ENCODE results near the gene SASH1.

The SASH1 gene

GRCh38 chr6:148415511-148416260, 73.0 kb downstream of the SASH1 start:
- Mint-ChIP-seq H3K4me3 (no peak overlapping the region), H3K9me3 (no peaks in the 10 kb centered on the region), H3K36me3 (no peaks in the 10 kb centered on the region), H3K4me1 (no peaks in the 10 kb centered on the region), H3K27ac (no peak overlapping the region), H3K27me3 (peaks cover 13% of the 10 kb centered on the region)
- DNase-seq: no peak
- CTCF ChIA-PET: no interaction called here

DNA sequence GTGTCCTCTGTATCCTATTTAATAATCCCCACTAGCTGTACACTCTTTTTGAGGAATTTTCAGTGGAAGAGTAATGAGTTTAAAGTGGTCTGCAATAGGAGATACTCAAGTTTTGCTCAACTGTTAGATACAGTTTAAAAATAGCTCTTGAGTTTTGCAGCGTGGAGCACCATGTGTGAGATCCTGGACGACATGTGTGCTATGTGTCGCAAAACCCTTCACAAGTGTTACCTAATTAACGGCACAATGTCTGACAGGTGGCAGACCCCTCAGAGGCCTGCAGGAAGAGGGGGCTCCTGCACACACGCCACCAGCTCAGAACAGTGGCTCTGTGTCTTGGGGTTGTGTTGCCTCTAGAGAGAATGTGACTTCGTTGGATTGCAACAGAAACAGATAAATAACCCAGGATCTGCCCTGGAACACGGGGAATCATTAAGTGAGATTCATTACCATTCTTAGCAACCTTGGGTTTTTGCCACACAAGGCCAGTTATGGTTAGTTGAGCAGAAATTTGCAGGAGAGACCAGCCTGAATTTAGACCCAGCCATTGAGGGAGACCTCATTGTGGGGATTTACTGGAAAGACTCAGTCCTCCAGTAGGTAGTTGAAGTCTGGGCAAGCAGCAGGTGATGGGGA, 73.8 kb downstream of the SASH1 start:
- CTCF ChIA-PET: no interaction called here
- Mint-ChIP-seq H3K36me3 (no peaks in the 10 kb centered on the region), H3K27me3 (peaks cover 17% of the 10 kb centered on the region), H3K4me3 (no peak overlapping the region), H3K4me1 (no peaks in the 10 kb centered on the region), H3K9me3 (no peaks in the 10 kb centered on the region), H3K27ac (no peak overlapping the region)
- no peak for DNase-seq

GRCh38 chr6:148417045-148417444, 74.4 kb downstream of the SASH1 start:
- no peaks in the 10 kb centered on the region for H3K36me3 Mint-ChIP-seq
- peaks cover 17% of the 10 kb centered on the region for H3K27me3 Mint-ChIP-seq
- H3K9me3 Mint-ChIP-seq: no peaks in the 10 kb centered on the region
- no peak for DNase-seq
- H3K4me1 Mint-ChIP-seq: no peaks in the 10 kb centered on the region
- CTCF ChIA-PET: no interaction called here
- no peak overlapping the region for H3K4me3 Mint-ChIP-seq
- no peak overlapping the region for H3K27ac Mint-ChIP-seq

DNA sequence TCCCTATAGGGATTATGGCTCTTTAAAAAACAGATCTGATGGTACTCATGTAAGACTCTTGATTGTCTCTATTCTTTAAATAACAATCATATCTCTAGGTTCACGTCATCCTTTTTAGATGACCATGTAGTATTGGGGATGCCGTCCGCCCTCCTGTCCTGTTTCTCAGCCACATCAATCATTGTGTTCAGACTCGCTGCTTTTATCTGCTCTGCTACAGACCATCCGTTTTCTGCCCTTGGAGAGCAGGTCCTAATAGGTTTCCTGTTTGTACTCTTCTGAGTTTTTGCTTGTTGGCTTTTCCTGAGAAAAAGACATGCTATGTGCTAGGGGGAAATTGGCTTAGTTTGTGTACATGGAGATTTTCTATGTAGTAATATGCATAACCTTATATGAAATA, 76.8 kb downstream of the SASH1 start:
- H3K9me3 Mint-ChIP-seq: no peaks in the 10 kb centered on the region
- H3K36me3 Mint-ChIP-seq: no peaks in the 10 kb centered on the region
- H3K4me1 Mint-ChIP-seq: no peaks in the 10 kb centered on the region
- CTCF ChIA-PET: no interaction called here
- H3K4me3 Mint-ChIP-seq: no peak overlapping the region
- peaks cover 15% of the 10 kb centered on the region for H3K27me3 Mint-ChIP-seq
- no peak overlapping the region for H3K27ac Mint-ChIP-seq
- no peak for DNase-seq

- no peak for DNase-seq
These were observed 79.4 kb downstream of the SASH1 start for GRCh38 chr6:148422085-148422484.

GRCh38 chr6:148423133-148423532, 80.5 kb downstream of the SASH1 start:
- Mint-ChIP-seq H3K36me3 (no peaks in the 10 kb centered on the region), H3K9me3 (no peaks in the 10 kb centered on the region)

More at GRCh38 chr6:148422085-148422484, 79.4 kb downstream of the SASH1 start:
- no peaks in the 10 kb centered on the region for H3K4me1 Mint-ChIP-seq
- no peak overlapping the region for H3K4me3 Mint-ChIP-seq
- CTCF ChIA-PET: no interaction called here
- peaks cover 21% of the 10 kb centered on the region for H3K27me3 Mint-ChIP-seq
- no peaks in the 10 kb centered on the region for H3K9me3 Mint-ChIP-seq
- no peaks in the 10 kb centered on the region for H3K36me3 Mint-ChIP-seq
- no peak overlapping the region for H3K27ac Mint-ChIP-seq

DNA sequence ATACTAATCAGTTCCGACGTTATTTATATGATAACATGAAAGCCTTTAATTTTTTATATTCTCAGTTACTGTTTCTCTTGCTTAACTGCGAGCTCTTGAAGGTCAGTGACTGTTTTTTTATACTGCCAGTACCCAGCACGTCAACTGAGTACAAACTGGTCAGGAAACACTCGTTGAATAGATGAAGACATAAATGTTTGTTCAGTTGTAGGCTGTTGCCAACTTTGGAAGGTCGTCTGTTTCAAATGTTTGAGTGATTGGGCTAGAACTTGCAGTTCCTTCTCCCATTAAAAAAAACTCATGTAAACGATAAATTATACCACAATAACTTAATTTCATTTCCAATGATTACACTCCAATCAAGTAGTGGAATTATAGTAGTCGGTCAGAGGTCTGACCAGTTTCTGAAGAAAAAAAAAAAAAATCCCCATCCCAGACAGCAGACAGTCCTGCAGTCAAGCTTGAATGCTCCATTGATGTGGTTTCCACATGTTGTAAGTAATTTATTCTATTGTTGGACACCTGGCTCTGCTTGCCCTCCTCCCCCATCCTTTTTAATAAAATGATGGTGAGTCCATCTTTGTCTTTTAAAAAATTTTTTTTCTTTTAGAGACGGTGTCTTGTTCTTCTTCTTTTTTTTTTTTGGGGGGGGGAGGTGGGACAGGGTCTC, 81.1 kb downstream of the SASH1 start:
- Mint-ChIP-seq H3K4me1 (no peaks in the 10 kb centered on the region), H3K27me3 (peaks cover 20% of the 10 kb centered on the region), H3K9me3 (no peaks in the 10 kb centered on the region), H3K36me3 (no peaks in the 10 kb centered on the region), H3K27ac (no peak overlapping the region), H3K4me3 (no peak overlapping the region)
- no peak for DNase-seq
- CTCF ChIA-PET: no interaction called here

More at GRCh38 chr6:148423133-148423532, 80.5 kb downstream of the SASH1 start:
- Mint-ChIP-seq H3K4me3 (no peak overlapping the region), H3K4me1 (no peaks in the 10 kb centered on the region), H3K27ac (no peak overlapping the region), H3K27me3 (peaks cover 20% of the 10 kb centered on the region)
- CTCF ChIA-PET: no interaction called here
- no peak for DNase-seq

DNA sequence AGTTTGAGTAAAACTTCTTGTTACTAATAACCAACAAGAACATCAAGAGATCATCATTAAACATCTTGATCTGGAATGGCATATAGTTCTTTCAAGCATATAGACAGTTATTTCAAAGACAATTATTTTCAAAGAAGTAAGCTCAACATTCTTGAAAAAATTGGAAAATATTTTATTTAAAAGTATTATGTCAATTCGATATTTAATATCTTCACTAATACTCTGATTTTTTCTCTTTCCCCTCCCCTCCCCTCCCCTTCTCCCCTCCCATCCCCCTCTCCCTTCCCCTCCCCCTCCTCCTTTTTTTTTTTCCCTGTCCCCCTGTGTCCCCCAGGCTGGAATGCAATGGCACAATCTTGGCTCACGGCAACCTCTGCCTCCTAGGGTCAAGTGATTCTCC, 82.8 kb downstream of the SASH1 start:
- H3K27me3 Mint-ChIP-seq: peaks cover 16% of the 10 kb centered on the region
- no peak overlapping the region for H3K27ac Mint-ChIP-seq
- H3K4me1 Mint-ChIP-seq: no peaks in the 10 kb centered on the region
- CTCF ChIA-PET: no interaction called here
- H3K4me3 Mint-ChIP-seq: no peak overlapping the region
- no peaks in the 10 kb centered on the region for H3K36me3 Mint-ChIP-seq
- H3K9me3 Mint-ChIP-seq: no peaks in the 10 kb centered on the region
- DNase-seq: no peak

- CTCF ChIA-PET: no interaction called here
- Mint-ChIP-seq H3K4me3 (no peak overlapping the region), H3K27ac (no peak overlapping the region), H3K36me3 (no peaks in the 10 kb centered on the region), H3K9me3 (no peaks in the 10 kb centered on the region), H3K4me1 (no peaks in the 10 kb centered on the region), H3K27me3 (peaks cover 12% of the 10 kb centered on the region)
- no peak for DNase-seq
These were observed 83.8 kb downstream of the SASH1 start for GRCh38 chr6:148426317-148426977.

DNA sequence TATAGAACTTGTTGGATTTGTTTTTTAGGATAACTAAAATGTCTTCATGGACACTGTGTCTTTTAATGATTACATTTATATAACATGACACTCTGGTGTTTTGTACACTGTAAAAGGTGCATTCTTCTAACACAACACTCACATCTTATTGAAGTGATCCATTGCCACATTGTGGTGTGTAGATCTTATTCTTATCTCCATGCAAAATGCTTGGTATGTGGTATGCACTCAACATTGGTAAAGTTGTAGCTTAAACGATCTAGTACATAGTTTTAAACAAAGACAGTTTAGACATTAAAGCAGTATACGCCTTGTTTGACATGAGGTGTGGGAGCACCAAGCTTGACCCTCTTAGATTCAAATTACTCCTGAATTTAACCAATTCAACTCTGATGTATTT, 84.7 kb downstream of the SASH1 start:
- H3K27me3 Mint-ChIP-seq: peaks cover 12% of the 10 kb centered on the region
- H3K36me3 Mint-ChIP-seq: no peaks in the 10 kb centered on the region
- no peaks in the 10 kb centered on the region for H3K9me3 Mint-ChIP-seq
- CTCF ChIA-PET: no interaction called here
- no peak overlapping the region for H3K27ac Mint-ChIP-seq
- H3K4me1 Mint-ChIP-seq: no peaks in the 10 kb centered on the region
- no peak for DNase-seq
- no peak overlapping the region for H3K4me3 Mint-ChIP-seq

GRCh38 chr6:148429423-148429822, 86.8 kb downstream of the SASH1 start:
- H3K27me3 Mint-ChIP-seq: peaks cover 10% of the 10 kb centered on the region
- CTCF ChIA-PET: no interaction called here

GRCh38 chr6:148430897-148431296, 88.3 kb downstream of the SASH1 start:
- DNase-seq: no peak
- H3K4me3 Mint-ChIP-seq: no peak overlapping the region
- H3K27me3 Mint-ChIP-seq: peaks cover 8% of the 10 kb centered on the region
- H3K9me3 Mint-ChIP-seq: no peaks in the 10 kb centered on the region
- CTCF ChIA-PET: no interaction called here
- H3K36me3 Mint-ChIP-seq: no peaks in the 10 kb centered on the region
- no peak overlapping the region for H3K27ac Mint-ChIP-seq
- H3K4me1 Mint-ChIP-seq: no peaks in the 10 kb centered on the region

More at GRCh38 chr6:148429423-148429822, 86.8 kb downstream of the SASH1 start:
- Mint-ChIP-seq H3K36me3 (no peaks in the 10 kb centered on the region), H3K4me3 (no peak overlapping the region), H3K27ac (no peak overlapping the region), H3K9me3 (no peaks in the 10 kb centered on the region), H3K4me1 (no peaks in the 10 kb centered on the region)
- no peak for DNase-seq

DNA sequence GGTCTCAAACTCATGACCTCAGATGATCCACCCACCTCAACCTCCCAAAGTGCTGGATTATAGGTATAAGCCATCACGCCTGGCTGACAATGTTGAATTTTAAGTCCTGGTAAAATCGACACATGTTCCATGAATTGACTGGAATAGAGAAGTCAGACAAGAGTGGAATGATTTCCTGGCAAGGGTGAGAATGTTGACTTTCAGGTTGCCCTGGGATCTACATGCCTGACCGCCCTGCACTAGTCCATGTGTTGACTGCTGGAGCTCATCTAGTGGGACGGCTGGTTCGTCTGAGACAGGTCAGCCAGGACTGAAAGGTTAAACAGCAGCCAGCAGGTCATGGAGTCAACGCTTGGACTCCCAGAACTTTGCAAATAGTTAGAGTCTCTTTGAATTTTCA, 88.8 kb downstream of the SASH1 start:
- no peak for DNase-seq
- CTCF ChIA-PET: no interaction called here
- H3K36me3 Mint-ChIP-seq: no peaks in the 10 kb centered on the region

DNA sequence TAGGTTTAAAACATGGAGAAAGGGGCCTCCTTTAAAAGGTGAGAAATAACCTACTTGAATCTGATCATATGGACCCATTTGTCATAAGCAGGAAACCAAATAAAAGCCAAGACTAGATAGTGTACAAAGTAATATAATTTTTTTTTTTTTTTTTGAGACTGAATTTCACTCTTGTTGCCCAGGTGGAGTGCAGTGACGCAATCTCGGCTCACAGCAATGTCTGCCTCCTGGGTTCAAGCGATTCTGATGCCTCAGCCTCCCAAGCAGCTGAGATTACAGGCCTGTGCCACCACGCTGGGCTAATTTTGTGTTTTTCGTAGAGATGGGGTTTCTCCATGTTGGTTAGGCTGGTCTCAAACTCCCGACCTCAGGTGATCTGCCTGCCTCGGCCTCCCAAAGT, 89.2 kb downstream of the SASH1 start:
- DNase-seq: no peak
- no peak overlapping the region for H3K27ac Mint-ChIP-seq
- peaks cover 10% of the 10 kb centered on the region for H3K27me3 Mint-ChIP-seq
- CTCF ChIA-PET: no interaction called here
- H3K36me3 Mint-ChIP-seq: no peaks in the 10 kb centered on the region
- H3K9me3 Mint-ChIP-seq: no peaks in the 10 kb centered on the region
- H3K4me3 Mint-ChIP-seq: no peak overlapping the region
- H3K4me1 Mint-ChIP-seq: no peaks in the 10 kb centered on the region

More for the DNA sequence above, 88.8 kb downstream of the SASH1 start:
- H3K27ac Mint-ChIP-seq: no peak overlapping the region
- H3K4me1 Mint-ChIP-seq: no peaks in the 10 kb centered on the region
- H3K4me3 Mint-ChIP-seq: no peak overlapping the region
- H3K27me3 Mint-ChIP-seq: peaks cover 11% of the 10 kb centered on the region
- H3K9me3 Mint-ChIP-seq: no peaks in the 10 kb centered on the region

All from activated naive CD4-positive, alpha-beta T cell treated with anti-CD3 and anti-CD28 coated beads, Interleukin-2, amount 10 ng/mL, durations not matched to agents 7 days and 5 days (primary cell).